Left ventricle myocardium inferior (tissue), 1 donor: ENCODE measurements around the gene ATG4B. TPM values are rescaled to one million over a fixed set of nuclear protein-coding genes. Genes with fewer than 3 reads are reported as not detected.
A peak's percentile ranks its signal among the peaks of the same experiment; 100 is the strongest.

Experiments used
- DNase-seq: peaks from one replicate; pipeline ENCODE4 v3.0.0-alpha.2; 2020
- H3K27ac ChIP-seq: fragments of 200-600 bp; replicated peaks from 2 replicates; pipeline ENCODE4 v1.8.0; 2021
- H3K27me3 ChIP-seq: fragments of 200-600 bp; 2 replicates; pipeline ENCODE4 v1.8.0; 2021; ENCODE audit warnings: low read depth
- H3K36me3 ChIP-seq: fragments of 200-600 bp; 2 replicates; pipeline ENCODE4 v1.8.0; 2021
- H3K4me1 ChIP-seq: fragments of 200-600 bp; 2 replicates; pipeline ENCODE4 v1.8.0; 2021
- H3K4me3 ChIP-seq: fragments of 200-600 bp; 2 replicates; pipeline ENCODE4 v1.8.0; 2021; ENCODE audit warnings: mild to moderate bottlenecking, moderate library complexity
- H3K9me3 ChIP-seq: fragments of 200-600 bp; replicated peaks from 2 replicates; pipeline ENCODE4 v1.8.0; 2021
- intact Hi-C: fragments of 100-400 bp; cut with micrococcal nuclease; formaldehyde crosslinking; loops from one replicate; pipeline ENCODE4 v1.11.0; 2022
- total RNA-seq: library from RNA; stranded (reverse); fragmentation: NEBNext Ultra II Directional; extraction: Animal tissue kit (Norgen Biotek cat#: 25700); gene quantifications from one replicate; pipeline ENCODE4 v1.2.1, GENCODE V29; 2021
- TF ChIP-seq, protein P1 (sequence below): fragments of 200-600 bp; IDR thresholded peaks from 2 replicates; pipeline ENCODE4 v1.8.0; 2021; ENCODE audit warnings: antibody characterized with exemption, mild to moderate bottlenecking, borderline replicate concordance
- donor health status: DM: no; HTN: yes; CAD: no; lungs with severe emphysema.

Gene ATG4B
- total RNA-seq, 1 donor from 2014 or later: 39.9 TPM

DNA sequence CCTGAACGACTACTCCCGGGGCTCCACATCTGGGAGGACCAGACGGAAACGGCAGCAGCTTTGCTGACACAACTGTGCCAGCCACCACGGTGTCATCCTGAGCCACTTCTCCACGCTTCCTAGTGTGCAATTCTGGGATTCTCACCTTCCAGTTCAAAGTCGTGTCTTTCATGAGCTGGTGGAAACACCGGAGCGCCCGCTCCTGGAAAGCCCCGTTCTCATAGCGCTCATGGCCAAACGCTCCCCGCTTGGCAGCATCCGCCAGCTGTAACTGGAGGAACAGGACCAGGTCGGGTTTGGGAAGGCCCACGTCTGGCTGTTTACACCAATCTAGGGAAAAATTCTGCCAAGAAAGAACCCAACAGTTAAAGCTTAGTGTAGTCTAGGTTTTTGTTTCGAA lies 40.8 kb downstream of the ATG4B start:
- TF ChIP-seq, protein P1, sequence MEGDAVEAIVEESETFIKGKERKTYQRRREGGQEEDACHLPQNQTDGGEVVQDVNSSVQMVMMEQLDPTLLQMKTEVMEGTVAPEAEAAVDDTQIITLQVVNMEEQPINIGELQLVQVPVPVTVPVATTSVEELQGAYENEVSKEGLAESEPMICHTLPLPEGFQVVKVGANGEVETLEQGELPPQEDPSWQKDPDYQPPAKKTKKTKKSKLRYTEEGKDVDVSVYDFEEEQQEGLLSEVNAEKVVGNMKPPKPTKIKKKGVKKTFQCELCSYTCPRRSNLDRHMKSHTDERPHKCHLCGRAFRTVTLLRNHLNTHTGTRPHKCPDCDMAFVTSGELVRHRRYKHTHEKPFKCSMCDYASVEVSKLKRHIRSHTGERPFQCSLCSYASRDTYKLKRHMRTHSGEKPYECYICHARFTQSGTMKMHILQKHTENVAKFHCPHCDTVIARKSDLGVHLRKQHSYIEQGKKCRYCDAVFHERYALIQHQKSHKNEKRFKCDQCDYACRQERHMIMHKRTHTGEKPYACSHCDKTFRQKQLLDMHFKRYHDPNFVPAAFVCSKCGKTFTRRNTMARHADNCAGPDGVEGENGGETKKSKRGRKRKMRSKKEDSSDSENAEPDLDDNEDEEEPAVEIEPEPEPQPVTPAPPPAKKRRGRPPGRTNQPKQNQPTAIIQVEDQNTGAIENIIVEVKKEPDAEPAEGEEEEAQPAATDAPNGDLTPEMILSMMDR: no peak
- no peak overlapping the region for H3K27ac ChIP-seq
- peaks cover 26% of the 10 kb centered on the region for H3K36me3 ChIP-seq
- H3K4me3 ChIP-seq: no peak overlapping the region
- DNase-seq: no peak
- H3K9me3 ChIP-seq: no peaks in the 10 kb centered on the region
- intact Hi-C loops: no loop called here
- H3K4me1 ChIP-seq: peaks cover 15% of the 10 kb centered on the region
- H3K27me3 ChIP-seq: no peaks in the 10 kb centered on the region

DNA sequence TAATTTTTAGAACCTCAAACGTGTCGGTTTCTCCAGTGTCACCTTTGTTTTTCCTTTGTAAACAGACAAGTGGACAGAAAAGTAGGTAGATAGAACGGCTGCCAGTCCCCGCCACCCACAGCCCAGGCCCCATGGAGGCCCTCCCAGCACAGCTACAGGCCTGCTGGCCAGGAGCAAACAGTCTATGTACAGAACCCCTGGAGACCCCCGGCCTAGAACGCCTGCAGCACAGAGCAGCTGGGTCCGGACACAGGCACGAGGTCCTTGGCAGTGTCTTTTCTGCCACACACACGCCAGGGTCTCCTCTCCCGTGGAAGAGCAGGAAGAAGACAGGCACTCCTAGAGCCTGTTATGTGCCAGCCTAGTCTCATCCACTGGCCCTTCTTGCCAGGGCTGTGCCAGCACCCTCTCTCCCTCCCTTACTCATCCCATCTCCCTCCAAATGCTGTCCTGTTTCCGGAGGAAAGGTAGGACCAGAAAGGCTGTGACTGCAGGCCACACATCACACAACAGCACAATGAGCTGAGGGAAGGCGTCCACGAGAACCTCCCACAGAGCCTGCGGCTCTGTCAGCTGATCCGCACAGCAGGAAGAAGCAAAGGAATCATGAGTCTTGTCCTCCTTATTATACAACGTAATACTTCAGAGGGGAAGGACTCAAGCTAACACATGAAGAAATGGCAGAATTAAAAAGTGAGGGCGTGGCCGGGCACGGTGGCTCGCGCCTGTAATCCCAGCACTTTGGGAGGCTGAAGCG lies 41.5 kb downstream of the ATG4B start:
- TF ChIP-seq, protein P1: no peak
- intact Hi-C loops: no loop called here
- Histone ChIP-seq H3K36me3 (peaks cover 26% of the 10 kb centered on the region), H3K27ac (no peak overlapping the region), H3K27me3 (no peaks in the 10 kb centered on the region), H3K4me1 (peaks cover 13% of the 10 kb centered on the region), H3K4me3 (no peak overlapping the region), H3K9me3 (no peaks in the 10 kb centered on the region)
- DNase-seq: no peak

DNA sequence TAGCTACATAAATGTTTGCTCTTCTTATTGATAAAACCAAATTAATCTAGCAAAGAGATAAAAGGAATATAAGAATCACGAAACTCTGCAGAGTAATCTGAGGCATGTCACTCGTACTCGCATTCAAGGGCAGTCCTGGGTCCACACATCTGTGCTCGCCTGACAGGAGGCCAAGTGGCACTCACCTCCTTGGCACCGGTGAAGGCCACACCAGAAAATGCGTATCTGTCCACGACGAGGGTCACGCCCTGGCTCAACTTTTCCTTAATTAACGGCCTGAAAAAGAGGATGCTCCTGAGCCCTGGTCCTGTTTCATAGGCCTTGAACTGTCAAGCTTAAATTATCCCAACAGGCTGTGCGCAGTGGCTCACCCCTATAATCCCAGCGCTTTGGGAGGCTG lies 42.6 kb downstream of the ATG4B start:
- Histone ChIP-seq H3K27ac (no peak overlapping the region), H3K27me3 (no peaks in the 10 kb centered on the region), H3K9me3 (no peaks in the 10 kb centered on the region), H3K4me3 (no peak overlapping the region), H3K36me3 (peaks cover 26% of the 10 kb centered on the region), H3K4me1 (peaks cover 5% of the 10 kb centered on the region)
- TF ChIP-seq, protein P1: no peak
- intact Hi-C loops: no loop called here
- DNase-seq: no peak

DNA sequence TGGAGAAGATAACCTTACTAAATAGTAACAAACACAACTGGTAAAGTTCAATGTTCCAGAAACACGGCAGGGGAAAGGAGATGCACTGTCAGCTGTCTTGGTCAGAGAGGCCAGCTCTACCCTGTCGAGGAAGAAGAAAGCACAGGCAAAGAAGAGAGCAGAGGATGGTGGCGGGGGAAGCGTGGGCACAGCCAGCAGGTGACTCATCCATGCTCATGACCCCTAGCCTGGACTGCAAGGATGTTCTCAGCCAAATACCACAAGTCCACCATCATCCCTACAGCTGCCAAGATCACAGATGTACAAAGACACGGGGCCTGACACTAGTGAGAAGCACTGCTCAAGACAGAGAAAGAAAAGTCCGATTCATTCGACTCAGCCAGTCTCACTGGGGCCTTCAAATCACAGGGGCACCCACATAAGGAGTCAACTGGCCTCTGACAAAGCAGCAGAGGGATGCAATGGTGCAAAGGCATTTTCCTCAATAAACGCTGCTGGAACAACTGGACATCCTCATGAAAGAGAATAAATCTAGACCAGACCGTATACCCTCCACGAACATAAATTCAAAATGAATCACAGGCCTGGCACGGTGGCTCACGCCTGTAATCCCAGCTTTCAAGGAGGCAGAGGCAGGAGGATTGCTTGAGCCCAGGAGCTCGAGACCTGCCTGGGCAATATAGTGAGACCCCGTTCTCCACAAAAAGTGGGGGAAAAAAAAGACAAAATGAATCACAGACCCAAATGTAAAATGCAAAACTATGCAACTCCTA lies 43.5 kb downstream of the ATG4B start:
- Histone ChIP-seq H3K27me3 (no peaks in the 10 kb centered on the region), H3K36me3 (peaks cover 26% of the 10 kb centered on the region), H3K4me3 (no peak overlapping the region), H3K9me3 (no peaks in the 10 kb centered on the region), H3K4me1 (peaks cover 13% of the 10 kb centered on the region), H3K27ac (no peak overlapping the region)
- intact Hi-C loops: no loop called here
- TF ChIP-seq, protein P1: no peak
- no peak for DNase-seq

DNA sequence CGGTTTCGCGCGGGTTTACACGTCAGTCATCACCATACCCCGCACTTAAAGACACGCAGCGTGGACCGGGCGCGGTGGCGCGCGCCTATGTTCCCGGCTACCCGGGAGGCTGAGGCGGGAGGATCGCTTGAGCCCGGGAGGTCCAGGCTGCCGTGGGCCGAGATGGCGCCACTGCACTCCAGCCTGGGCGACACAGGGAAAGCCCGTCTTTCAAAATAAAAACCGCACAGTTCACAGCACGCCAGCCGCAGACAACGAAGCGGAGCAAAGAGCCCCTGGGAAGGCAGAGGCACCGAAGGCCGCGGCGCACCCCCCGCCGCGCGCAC lies 48.8 kb downstream of the ATG4B start:
- Histone ChIP-seq H3K9me3 (no peaks in the 10 kb centered on the region), H3K36me3 (peaks cover 14% of the 10 kb centered on the region), H3K4me1 (peaks cover 42% of the 10 kb centered on the region), H3K27me3 (no peaks in the 10 kb centered on the region), H3K4me3 (peak overlapping the region; percentile 100), H3K27ac (peak overlapping the region; percentile 96)
- TF ChIP-seq, protein P1: no peak
- DNase-seq: no peak
- intact Hi-C loops: no loop called here
